ENCODE measurements around the gene LARP4B.
A peak's percentile ranks its signal among the peaks of the same experiment; 100 is the strongest.

The LARP4B gene

DNA sequence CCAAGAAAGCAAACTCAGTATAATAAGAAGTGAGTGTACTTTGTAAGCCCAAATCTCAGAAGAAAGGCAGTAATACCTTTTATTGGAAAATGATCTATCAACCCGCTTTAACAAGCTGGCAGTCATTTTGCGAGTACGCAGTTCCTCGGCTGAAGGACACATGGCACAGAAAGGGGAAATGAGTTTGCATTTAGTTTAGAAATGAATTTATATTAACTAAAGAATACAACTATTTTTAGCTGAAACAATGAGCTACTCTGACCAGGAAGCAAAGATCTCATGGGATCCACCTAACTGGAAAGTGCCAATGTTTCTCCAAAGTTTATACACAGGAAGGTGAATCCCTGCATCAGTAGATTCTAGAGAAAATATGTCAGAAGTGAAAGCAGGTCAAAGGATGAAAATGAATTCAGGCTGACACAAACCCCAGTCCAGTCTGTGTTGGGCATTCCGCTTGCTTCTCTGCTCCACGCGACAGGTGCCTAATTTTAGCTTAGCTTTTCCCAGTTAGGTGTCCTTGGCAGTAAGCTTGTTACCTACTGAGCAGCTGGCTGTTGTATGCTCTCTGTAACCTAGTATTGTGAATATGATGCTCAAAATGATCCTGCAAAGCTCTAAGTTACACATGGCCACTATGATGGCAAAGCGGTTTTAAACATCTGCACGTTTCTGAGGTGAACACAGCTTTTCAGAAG, 112.8 kb downstream of the LARP4B start:
- TF ChIP-seq, protein P1, sequence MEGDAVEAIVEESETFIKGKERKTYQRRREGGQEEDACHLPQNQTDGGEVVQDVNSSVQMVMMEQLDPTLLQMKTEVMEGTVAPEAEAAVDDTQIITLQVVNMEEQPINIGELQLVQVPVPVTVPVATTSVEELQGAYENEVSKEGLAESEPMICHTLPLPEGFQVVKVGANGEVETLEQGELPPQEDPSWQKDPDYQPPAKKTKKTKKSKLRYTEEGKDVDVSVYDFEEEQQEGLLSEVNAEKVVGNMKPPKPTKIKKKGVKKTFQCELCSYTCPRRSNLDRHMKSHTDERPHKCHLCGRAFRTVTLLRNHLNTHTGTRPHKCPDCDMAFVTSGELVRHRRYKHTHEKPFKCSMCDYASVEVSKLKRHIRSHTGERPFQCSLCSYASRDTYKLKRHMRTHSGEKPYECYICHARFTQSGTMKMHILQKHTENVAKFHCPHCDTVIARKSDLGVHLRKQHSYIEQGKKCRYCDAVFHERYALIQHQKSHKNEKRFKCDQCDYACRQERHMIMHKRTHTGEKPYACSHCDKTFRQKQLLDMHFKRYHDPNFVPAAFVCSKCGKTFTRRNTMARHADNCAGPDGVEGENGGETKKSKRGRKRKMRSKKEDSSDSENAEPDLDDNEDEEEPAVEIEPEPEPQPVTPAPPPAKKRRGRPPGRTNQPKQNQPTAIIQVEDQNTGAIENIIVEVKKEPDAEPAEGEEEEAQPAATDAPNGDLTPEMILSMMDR (IDR thresholded peaks at IDR 0.05; ENCODE audit: low read depth, low read length), result no peak
- DNase-seq (ENCODE audit: low read depth, low spot score), result no peak
- H3K4me3 ChIP-seq (ENCODE audit: low read depth, low read length), result no peak overlapping the region
- in situ Hi-C loops (cut with HindIII; ENCODE audit: low sequenced_read_pairs), result no loop called here

DNA sequence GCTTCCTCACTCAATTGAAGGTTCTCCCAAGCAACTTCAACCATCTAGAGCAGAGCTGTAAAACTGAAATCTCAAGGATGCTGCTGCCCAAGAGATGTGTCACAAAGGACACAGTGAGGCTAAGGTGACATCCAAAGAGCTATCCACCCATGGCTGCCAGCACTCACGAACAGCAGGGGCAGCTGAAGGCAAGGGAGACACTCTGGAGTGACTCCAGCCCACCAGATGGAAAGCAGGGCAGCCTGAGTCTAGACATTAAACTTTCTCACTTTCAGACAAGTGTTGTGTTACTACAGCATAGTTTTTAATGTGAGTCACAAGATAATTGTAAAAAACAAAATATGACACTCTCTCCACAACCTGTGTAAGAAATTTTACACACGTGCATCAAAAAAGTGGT, 113.5 kb downstream of the LARP4B start:
- no peak overlapping the region for H3K4me3 ChIP-seq (ENCODE audit: low read depth, low read length)
- in situ Hi-C loops (cut with HindIII; ENCODE audit: low sequenced_read_pairs), result no loop called here
- peak; percentile 12 for DNase-seq (ENCODE audit: low read depth, low spot score)
- TF ChIP-seq, protein P1 (IDR thresholded peaks at IDR 0.05; ENCODE audit: low read depth, low read length), result no peak

DNA sequence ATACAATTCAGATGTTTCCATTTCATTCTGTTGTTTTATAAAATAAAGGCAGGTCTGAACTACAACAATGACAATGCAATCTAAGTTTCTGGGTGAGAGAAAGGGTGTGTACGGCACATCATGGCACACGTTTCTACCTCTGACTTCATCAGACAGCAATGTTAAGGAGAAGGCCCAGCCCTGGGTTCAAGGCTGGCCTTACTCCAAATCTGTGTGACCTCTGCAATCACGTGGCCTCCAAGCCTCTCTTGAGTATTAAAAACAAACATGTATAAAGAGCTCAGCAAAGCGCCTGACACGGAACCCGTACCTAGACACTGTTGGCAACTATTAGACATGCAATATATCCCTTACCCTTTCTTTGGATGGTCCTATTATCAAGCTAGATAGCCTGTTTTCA, 114.1 kb downstream of the LARP4B start:
- DNase-seq (ENCODE audit: low read depth, low spot score), result no peak
- no peak overlapping the region for H3K4me3 ChIP-seq (ENCODE audit: low read depth, low read length)
- TF ChIP-seq, protein P1 (IDR thresholded peaks at IDR 0.05; ENCODE audit: low read depth, low read length), result no peak

DNA sequence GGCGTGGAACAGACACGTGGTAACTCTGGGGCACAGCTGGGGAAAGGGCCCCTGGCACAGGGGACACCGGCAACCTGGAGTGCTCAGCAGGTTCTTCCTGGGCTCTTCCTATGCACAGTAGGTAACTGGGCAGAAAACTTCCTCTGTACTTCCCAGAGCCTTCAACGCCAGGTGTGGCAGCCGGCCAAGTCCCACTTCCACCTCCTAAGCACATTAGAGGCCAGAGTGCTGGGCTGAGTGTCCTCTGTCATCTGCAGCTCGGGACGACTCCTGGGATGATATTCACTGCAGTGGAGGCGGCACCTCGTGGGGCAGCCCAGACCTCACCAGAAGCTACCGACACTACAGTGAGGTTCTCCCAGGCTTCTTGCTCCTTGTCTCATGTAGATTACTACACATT, 114.5 kb downstream of the LARP4B start:
- no peak overlapping the region for H3K4me3 ChIP-seq (ENCODE audit: low read depth, low read length)
- DNase-seq (ENCODE audit: low read depth, low spot score), result no peak
- in situ Hi-C loops (cut with HindIII; ENCODE audit: low sequenced_read_pairs), result no loop called here
- TF ChIP-seq, protein P1 (IDR thresholded peaks at IDR 0.05; ENCODE audit: low read depth, low read length), result no peak

More for the DNA sequence above, 114.1 kb downstream of the LARP4B start:
- in situ Hi-C loops (cut with HindIII; ENCODE audit: low sequenced_read_pairs), result no loop called here

DNA sequence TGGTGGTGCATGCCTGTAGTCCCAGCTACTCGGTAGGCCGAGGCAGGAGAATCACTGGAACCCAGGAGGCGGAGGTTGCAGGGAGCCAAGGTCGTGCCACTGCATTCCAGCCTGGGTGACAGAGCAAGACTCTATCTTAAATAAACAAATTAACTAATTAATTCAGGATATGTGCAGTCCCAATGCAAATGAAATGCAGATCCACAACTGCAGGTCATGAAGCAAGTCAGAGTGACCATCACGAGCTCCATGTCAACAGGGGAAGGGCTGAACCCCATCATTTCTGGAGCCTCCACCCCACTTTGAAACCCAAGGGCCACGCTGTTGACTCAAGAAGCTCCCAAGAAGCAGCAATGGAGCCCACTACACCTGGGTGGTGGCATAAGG, 115.4 kb downstream of the LARP4B start:
- in situ Hi-C loops (cut with HindIII; ENCODE audit: low sequenced_read_pairs), result no loop called here

DNA sequence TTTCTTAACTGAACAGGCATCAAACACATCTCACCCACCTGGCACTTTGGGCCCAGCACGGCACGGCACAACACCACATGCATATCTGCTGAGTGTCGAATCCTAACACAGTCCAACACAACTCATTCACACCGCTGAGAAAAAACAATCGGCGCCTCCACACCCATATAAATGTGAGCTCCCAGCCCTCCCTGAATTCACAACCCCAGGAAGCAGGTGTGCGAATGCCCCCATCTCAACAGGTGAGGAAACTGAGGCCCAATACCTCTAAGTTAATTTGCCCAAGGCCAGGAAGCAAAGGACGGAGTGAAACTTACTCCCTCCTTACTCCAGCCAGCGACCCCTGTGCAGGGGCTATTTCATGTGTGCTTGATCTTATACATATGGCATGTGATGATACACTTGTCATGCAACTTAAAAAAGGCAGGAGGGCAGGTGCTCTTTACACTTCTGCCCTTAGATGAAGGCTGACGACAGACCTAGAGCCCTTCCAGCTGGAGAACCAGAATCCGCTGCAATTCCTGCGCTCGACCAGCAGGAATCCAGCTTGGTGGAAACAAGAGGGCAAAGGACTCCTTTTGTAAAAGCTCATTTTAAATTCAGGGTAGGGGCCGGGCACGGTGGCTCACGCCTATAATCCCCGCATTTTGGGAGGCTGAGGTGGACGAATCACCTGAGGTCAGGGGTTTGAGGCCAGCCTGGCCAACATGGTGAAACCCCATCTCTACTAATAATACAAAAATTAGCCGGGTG, 116.0 kb downstream of the LARP4B start:
- no peak overlapping the region for H3K4me3 ChIP-seq (ENCODE audit: low read depth, low read length)
- TF ChIP-seq, protein P1 (IDR thresholded peaks at IDR 0.05; ENCODE audit: low read depth, low read length), result peak; percentile 18
- in situ Hi-C loops (cut with HindIII; ENCODE audit: low sequenced_read_pairs), result no loop called here
- no peak for DNase-seq (ENCODE audit: low read depth, low spot score)

More for the DNA sequence above, 115.4 kb downstream of the LARP4B start:
- no peak overlapping the region for H3K4me3 ChIP-seq (ENCODE audit: low read depth, low read length)
- no peak for DNase-seq (ENCODE audit: low read depth, low spot score)
- TF ChIP-seq, protein P1 (IDR thresholded peaks at IDR 0.05; ENCODE audit: low read depth, low read length), result no peak
